ENCODE data around the gene TK1. TPM values are rescaled to one million over a fixed set of nuclear protein-coding genes. Genes with fewer than 3 reads are reported as not detected.

The TK1 gene
- total RNA-seq, 1 donor from 2014 or later = 19.5 TPM

GRCh38 chr17:78133971-78134898 lies 52.6 kb downstream of the TK1 start:
- no peak for DNase-seq

GRCh38 chr17:78133179-78133951 lies 53.5 kb downstream of the TK1 start:
- DNase-seq = no peak

GRCh38 chr17:78132767-78133178 lies 54.1 kb downstream of the TK1 start:
- DNase-seq = no peak

- DNase-seq = no peak
Observed at GRCh38 chr17:78132084-78132676, 54.7 kb downstream of the TK1 start.

GRCh38 chr17:78131172-78132083 lies 55.4 kb downstream of the TK1 start:
- DNase-seq = no peak

- DNase-seq = no peak
Observed at GRCh38 chr17:78130437-78131101, 56.3 kb downstream of the TK1 start, which contains the start of gene TMC8. TMC8 (plus strand) TSS chr17:78130771; CDS start chr17:78131589, 818 bp downstream.

GRCh38 chr17:78130090-78130436 lies 56.8 kb downstream of the TK1 start:
- no peak for DNase-seq

- DNase-seq = no peak
Observed at GRCh38 chr17:78129351-78130089, 57.3 kb downstream of the TK1 start.

GRCh38 chr17:78128551-78129350 lies 58.1 kb downstream of the TK1 start, which contains the start of gene TMC6:
TMC6 (minus strand) TSS chr17:78128755; CDS start chr17:78126832, 1,923 bp downstream.
- peak; percentile 54 for DNase-seq

GRCh38 chr17:78127888-78128550 lies 58.8 kb downstream of the TK1 start:
- peak; percentile 60 for DNase-seq

- DNase-seq = peak; percentile 69
Observed at GRCh38 chr17:78127239-78127887, 59.5 kb downstream of the TK1 start.

GRCh38 chr17:78126895-78127238 lies 60.0 kb downstream of the TK1 start:
- no peak for DNase-seq

- peak; percentile 62 for DNase-seq
Observed at GRCh38 chr17:78125976-78126894, 60.6 kb downstream of the TK1 start.

- DNase-seq = no peak
Observed at GRCh38 chr17:78125138-78125913, 61.5 kb downstream of the TK1 start.

GRCh38 chr17:78124836-78125137 lies 62.1 kb downstream of the TK1 start:
- no peak for DNase-seq

All from tongue (tissue), 2 donors.